Activated CD4-positive, alpha-beta T cell treated with anti-CD3 and anti-CD28 coated beads, Interleukin-2, amount 50 U/mL, for 1 hour (primary cell): Measurements from ENCODE around the gene CDX1.
"Not testable (repeated sequence)": the region's sequence is repeated elsewhere in the genome, so short reads cannot be mapped to it uniquely, and the experiment has no call there.

Experiments
- DNase-seq: peaks from one replicate; pipeline ENCODE4 v3.0.0-alpha.2; 2020

CDX1 gene

DNA sequence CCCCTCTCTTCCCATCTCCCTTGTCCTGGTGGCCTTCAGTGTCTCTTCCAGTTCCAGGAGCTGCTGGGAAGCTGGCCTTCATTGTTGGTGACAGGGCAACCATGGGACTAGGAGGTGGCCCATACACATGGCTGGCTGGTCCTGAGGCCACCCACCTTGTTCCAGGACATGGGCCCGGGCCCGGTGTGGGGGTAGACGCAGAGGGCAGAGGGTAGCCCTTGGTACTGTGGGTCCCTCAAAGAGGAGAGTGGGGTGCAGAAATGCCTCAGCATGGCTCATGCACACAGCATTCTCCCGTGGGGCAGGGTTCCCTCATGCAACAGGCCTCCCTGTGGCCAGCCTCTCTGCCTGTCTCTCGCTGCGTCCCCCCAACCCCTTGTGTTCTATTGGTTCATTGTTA, 44.1 kb downstream of the CDX1 start:
- DNase-seq = no peak

DNA sequence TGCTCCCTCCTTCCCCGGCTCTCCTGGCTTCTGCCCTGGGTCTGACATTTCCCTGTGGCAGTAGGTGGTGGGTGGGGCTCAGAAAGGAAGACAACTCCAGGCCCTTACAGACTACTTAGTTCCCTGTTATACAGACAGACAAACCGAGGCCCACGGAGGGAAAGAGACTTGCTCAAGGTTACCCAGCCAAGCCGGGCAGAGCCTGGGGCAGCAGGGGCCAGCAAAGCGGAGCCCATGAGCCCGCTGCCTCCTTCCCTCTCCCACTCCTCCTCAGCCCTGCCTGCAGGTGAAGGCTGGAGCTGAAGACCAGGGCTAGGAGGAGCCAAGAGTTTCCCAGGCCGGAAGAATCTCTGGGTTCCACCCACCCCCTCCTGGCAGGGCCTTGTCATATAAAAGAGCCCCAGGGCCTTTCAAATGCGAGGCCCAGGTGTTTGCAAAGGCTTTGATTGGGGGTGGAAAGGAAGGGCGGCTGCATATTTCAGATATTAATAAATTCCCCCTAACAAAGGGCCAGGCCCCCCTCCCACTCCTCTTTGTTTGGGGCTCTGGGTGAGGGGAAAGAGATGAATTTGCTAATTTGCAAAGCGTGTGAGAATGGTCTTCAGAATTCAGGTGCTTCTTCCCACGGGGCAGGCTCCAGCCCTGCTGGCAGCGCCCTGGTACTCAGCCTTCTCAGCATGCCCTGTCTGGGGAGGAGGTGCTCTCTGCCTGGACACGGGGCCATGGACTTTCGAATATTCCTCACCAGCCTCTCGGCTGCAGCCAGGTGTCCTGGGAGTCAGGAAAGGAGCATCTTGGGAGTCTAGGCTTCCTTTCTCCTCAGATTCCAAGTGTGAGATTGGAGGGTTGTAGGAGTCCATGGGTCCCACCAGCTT, 44.8 kb downstream of the CDX1 start:
- no peak for DNase-seq

DNA sequence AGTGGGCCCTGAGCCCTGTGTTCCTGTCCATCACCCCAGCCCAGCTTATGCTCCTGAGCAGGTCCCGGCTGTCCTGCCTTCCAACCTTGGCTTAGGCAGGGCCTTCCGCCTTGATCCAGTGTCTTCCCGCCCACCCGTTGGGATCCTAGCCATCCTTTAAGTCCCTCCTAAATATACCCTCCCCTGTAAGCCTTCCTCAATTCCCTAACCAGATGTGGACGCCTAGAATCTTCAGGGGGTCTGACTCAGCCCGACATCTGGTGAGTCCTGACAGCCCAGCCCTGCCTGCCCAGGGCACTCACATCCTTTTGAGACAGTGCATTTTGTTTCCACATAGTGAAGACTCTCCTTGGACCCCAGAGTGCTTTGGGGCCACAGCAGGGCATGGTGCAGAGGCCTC, 47.0 kb downstream of the CDX1 start:
- DNase-seq = no peak

DNA sequence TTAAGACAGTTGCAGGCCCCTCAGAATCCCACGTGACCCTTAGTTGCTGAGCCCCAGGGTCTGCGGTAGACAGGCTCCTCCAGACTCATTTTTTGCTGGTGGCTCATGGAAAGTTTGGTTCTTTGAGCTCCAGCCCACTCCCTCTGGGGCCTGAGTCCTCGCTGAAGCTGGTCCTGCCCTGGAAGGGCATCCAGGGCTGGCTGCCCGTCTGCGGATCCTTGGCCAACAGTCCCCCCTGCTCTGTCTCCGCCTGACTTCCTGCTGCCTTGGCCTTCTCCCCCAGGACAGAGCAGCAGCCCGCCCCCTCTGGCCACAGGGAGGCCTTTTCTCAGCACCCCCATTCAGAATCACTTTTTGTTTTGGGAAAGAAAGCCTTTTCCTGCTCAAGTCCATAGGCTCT, 47.7 kb downstream of the CDX1 start:
- DNase-seq = no peak

DNA sequence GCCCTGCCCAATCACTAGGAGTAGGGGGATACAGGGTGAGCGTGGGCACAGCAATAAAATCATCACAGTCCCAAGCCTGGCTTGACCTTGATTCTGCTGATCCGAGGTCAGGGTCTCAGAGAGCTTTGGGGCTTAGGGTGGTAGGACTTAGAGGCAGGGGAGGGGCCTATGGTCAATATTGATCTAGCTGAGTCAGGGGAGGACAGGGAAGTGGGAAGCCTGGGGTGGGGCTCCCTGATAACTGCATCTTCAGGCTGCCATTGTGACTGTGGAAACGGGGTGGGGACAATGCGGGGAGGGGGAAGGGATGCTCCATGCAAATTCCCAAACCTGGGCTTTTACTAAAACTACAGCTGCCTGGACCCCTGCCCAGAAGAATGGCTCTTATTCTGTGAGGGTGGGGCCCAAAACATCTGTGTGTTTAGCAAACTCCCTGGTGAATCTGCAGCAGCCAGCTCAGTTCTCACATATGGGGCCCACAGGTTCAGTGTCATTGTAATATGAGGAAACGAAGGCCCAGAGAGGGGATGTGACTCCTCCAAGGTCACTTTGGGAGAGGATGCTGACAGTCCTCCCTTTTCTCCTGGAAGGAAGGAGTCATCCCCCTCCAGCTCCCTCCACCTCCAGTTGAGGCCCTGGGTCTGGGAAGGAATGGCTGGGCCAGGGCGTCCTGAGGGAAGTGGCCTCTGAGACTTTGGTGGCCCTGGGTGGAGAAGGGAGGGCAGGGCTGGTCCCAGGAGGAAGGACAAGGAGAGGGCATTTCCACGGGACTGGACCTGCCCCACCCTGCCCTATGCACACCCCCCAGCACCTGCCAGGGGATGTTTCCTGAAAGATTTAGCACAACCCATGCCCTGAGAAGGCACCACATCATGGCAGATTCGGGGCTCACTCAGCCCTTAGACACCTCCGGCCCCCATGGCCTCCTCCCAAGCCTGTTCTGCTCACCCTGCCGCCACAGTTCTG, 49.7 kb downstream of the CDX1 start:
- DNase-seq = no peak

DNA sequence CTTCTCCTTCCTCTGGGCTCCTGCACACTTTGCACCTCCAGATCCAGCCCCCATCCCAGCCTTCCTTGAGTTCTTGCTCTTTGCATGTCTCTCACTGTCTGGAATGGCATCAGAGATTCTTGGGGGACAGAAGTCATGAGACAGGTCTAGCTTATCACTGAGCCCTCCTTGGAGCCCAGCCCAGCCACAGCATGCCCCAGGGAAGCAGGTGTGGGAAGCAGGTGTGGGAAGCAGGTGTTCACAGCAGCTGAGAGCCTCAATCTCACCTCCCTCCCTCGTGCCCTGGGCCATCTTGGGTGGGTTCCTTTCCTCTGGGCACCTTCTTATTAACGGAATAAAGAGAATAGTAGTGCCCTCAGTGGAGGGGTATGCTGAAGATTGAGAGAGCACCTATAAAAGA, 50.5 kb downstream of the CDX1 start:
- no peak for DNase-seq

DNA sequence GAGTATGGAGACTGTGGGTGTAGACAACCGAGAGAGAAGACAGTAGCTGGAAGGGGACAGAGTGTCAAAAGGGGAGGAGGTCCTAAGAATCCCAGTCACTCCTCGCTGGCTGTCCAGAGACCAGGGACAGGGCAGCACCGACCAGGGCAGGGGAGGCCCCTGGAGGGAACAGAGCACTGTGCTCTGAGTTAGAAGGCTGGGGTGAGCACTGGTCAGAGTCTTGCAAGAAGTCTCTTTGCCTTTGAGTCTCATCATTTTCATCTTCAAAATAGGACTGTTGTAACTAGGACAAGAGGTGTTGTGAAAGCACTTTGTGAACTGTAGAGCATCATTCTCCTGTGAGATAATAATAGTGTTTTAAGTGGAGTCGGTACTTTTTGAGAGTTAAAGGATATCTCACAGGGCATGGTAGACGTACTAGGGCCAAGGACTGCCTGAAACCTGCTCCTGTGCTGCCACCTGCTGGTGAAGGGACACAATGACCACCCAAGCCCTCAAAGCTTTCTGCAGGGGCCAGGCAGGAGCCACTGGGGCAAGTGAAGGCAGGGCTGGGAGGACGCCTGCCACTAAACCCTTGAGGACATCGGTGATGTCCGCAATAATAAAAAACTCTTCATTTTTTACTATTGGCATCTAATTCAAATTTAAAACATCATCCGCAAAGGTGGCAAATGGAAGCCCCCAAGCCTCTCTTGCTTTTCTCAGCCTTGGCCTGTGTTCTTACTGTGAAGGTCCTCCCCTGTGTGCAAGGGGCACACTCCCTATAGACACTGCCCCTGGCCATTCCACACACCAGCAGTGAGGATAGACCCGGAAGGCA, 51.5 kb downstream of the CDX1 start:
- DNase-seq = peak; percentile 76

DNA sequence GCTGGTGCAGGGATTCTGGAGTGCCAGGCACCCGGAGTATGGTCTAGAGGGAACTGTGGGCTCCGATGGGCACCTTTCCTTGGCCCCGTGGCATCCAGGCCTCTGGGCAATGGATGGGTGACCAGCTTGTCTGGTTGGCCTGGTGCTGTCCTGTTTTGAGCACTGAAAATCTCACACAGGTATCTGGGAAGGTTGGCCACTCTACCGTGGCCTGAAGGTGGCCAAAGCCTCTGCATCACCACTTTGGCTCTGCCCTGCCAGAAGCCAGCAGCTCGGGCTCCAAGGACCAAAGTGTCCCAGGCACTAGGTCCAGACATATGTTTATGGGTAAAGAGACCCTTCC, 52.1 kb downstream of the CDX1 start:
- no peak for DNase-seq

DNA sequence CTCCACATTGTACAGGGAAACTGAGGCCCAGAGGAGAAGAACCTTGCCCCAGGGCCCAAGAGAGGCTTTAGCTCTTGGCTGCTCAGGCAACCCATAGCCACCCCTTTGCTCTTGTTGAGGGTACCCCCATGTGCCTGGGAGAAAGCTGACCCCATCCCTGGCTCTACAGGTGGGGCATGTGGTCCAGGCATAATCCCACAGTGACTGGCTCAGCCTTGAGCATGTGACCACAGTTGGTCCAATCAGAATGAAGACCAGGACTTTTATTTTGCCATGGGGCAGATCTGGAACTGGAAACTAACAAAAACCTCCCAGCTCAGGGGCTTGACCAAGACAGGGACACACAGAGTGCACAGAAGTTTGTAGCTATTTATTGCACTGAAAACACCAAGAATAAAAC, 52.6 kb downstream of the CDX1 start:
- DNase-seq = no peak

DNA sequence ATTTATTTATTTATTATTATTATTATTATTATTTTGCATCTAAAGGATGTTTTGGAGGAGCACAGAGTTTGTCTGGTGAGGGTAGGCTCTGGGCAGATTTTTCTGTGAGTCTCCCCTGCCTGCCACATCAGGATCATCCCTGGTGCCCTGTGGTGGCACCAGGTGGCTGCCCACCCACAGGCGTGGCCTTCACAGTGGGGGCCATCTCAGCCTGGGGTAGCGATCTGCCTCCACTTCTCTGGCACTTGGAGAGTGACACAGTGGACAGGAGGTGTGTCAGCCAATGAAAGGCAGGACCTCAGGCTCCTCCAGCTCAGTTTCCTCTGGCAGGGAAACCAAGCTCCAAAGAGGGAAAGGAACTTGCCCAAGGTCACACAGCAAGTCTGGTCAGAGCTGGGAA, 53.3 kb downstream of the CDX1 start:
- DNase-seq = no peak

DNA sequence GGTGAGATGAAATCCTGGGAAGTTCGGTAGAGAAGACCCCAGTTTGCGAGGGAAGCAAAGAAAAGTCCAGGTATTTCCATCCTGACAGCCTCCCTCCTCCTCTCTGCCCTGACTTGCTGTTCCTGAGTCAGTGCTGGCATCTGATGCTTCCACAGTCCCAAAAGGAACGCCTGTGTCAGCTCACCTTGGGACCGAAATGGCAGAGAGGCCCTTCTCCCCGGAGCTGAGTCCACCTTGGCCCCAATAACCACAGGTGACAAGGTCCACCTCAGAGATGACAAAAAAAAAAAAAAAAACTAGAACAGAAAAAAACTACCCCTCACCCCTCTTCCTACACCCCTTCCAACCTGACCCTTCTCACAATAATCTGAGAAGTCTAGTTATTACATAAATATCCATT, 54.9 kb downstream of the CDX1 start:
- no peak for DNase-seq

DNA sequence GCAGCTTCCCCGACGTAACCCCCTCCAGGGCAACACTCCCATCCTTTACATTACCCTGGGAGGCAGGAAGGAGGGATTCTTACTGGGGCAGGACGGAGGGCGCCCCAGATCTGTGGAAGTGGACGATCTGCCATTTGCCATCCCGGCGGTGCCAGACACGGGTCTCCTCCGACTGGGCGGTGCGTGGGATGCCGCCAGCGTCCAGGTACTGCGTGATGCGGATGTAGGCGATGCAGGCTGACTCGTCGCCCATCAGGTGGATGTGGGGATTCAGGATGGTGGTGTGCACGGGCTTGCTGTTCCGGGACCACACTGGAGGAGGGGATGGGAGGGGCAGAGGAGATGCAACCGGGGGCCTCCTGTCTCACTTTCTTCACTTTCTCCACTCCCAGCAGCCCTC, 56.3 kb downstream of the CDX1 start:
- DNase-seq = no peak

DNA sequence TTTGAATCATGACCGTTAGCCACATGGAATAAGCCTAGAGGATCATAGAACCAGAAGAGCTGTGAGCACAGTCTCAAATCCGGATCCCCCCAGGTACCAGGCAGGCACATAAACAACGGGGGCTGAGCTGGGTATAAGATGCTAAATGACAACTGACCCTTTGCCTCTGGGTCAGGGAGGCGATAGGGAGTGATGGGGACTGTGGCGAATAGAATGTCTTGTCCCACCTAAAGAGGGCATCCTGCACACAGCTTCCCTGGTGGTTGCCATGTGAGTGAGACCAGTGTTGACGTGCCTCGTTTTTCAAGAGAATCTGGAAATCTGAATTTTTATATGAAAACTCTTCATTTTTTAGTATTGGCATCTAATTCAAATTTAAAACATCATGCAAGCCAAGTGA, 56.9 kb downstream of the CDX1 start:
- no peak for DNase-seq

DNA sequence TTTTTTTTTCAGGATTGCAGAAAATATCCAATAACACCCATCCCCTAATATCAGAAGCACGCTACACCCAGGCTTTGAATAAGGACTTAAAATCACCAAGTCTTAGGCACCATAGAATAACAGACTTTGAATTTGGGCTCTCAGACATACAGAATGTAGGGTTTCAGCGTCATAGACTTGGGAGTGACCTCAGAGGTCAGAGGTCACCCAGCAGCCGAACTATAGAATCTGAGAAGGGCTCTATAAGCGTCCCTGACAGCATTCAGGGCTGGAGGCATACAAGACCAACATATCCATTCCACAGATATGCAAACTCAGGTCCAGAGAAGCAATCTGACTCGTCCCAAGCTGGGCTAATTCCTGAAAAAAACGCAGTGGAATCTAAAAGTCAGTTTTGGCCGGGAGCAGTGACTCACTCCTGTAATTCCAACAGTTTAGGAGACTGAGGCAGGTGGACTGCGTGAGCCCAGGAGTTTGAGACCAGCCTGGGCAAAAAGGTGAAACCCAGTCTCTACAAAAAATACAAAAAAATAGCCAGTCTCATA, 58.0 kb downstream of the CDX1 start:
- no peak for DNase-seq

DNA sequence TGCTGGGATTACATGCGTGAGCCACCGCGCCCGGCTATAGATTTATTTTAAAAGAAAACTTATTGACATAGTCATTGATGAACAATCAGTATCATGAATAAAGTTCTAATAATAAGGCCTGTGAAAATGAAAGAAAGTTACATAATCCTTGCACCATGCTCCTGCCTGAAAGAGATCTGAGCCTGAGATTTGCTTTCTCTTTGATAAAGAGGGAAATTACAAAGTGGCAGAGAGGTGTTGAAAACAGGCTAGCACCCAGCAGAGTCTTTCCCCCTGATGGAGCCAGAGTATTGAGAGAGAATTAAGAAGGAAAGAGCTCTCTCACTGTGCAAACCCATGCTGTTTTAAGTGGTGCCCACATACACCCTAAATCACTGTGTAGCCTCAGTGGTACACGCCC, 60.5 kb downstream of the CDX1 start:
- no peak for DNase-seq

DNA sequence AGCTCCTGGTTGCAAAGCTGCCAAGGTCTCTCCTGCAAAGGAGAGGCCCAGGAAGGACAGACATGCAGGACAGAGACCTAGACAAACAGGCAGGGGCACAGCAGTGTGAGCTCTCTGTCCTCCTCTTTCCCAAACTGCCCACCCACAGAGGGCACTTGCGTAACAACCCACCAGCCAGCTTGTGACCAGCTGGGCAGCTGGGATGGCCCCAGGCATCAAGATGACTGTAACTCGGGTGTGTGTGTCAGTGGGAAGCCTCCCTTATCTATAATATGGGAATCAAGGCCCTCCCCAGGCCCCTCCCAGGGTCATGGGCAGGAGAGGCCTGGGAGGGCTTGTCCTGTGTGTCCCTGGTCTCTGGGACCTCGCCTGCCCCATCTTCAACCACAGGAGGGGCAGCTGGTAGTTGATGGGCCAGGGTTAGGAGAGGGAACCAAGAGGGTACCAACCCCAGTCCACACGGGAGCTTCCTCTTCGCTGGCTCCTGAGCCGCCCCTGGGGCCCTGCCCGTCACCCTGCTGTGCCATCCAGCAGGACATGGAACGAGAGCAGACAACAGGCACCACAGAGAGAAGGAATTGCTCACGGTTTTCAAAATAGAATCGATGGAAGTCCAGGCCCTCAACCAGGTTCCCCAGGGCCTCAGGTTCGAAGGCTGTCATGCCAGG, 61.2 kb downstream of the CDX1 start:
- DNase-seq = no peak

DNA sequence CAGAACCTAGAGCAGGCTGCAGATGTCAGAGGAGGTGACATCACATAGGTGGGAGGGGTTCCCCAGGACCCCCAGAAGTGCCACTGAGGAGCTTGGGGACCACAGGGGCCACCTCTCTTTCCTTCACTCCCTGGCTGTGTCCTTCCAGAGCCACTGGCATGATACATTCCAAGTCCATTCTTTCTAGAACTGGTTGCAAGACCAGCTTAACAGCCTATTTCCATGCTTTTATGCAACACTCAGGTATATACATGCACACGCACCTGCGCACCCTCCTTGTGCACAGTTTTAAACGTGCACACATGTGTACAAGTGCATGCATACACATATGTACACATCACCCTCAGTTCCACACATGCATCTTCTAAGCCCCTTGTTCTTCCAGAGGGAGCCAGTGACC, 63.0 kb downstream of the CDX1 start:
- no peak for DNase-seq

DNA sequence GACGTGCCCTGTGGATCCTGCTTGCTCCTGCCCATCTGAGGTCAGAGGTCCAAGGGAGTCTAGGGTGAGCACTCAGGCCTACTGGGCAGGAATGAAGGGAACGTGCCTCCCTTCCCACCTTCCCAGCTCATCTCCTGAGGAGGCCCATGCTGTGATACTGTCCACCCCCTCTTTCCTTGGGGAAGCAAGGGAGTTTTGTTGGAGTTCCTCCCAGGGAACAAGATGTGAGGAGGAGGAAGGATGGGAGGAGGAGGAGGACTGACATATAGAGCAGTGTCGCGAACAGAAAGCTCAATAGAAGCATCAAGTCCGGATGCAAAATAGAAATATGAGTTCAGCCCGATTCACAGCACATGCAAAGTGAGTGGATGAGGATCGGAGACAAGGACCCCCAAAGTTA, 64.3 kb downstream of the CDX1 start:
- DNase-seq = no peak

DNA sequence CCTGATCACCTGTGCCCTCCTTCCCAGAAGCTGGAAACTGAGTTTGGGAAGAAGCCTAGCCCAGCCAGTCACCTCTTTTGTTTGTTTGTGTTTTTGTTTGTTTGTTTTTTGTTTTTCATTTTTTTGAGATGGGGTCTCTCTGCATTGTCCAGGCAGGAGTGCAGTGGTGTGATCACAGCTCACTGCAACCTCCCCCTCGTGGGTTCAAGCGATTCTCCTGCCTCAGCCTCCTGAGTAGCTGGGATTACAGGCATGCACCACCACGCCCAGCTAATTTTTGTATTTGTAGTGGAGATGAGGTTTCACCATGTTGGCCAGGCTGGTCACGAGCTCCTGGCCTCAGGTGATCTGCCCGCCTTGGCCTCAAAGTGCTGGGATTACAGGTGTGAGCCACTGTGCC, 67.1 kb downstream of the CDX1 start:
- DNase-seq = not testable (repeated sequence)
